ENCODE measurements around the gene EIF4EBP3.

Gene EIF4EBP3

GRCh38 chr5:140557136-140557805, 9.8 kb downstream of the EIF4EBP3 start, which contains the start of gene SRA1:
Gene SRA1, minus strand, starts transcription at chr5:140557473. Its CDS starts 21 bp downstream, at chr5:140557452.
- peak; percentile 87 for DNase-seq (ENCODE audit: low read depth)

GRCh38 chr5:140557965-140558364, 10.5 kb downstream of the EIF4EBP3 start:
- DNase-seq (ENCODE audit: low read depth) = no peak

- no peak for DNase-seq (ENCODE audit: low read depth)
Measured at GRCh38 chr5:140558542-140558941, 11.1 kb downstream of the EIF4EBP3 start.

- DNase-seq (ENCODE audit: low read depth) = no peak
Measured at GRCh38 chr5:140560227-140560626, 12.8 kb downstream of the EIF4EBP3 start.

- DNase-seq (ENCODE audit: low read depth) = no peak
Measured at GRCh38 chr5:140561753-140562523, 14.5 kb downstream of the EIF4EBP3 start.

GRCh38 chr5:140563596-140563995, 16.1 kb downstream of the EIF4EBP3 start:
- DNase-seq (ENCODE audit: low read depth) = no peak

GRCh38 chr5:140564196-140565023, 16.9 kb downstream of the EIF4EBP3 start, which contains the start of the genes APBB3 and SLC35A4:
Gene APBB3, minus strand, starts transcription at chr5:140564598. Its CDS starts 353 bp downstream, at chr5:140564245.
Gene SLC35A4, plus strand, starts transcription at chr5:140564828. Its CDS starts 2,342 bp downstream, at chr5:140567170.
- peak; percentile 89 for DNase-seq (ENCODE audit: low read depth)

GRCh38 chr5:140565024-140565779, 17.7 kb downstream of the EIF4EBP3 start:
- no peak for DNase-seq (ENCODE audit: low read depth)

GRCh38 chr5:140565780-140566095, 18.3 kb downstream of the EIF4EBP3 start:
- no peak for DNase-seq (ENCODE audit: low read depth)

GRCh38 chr5:140566665-140567064, 19.2 kb downstream of the EIF4EBP3 start:
- DNase-seq (ENCODE audit: low read depth) = no peak

- no peak for DNase-seq (ENCODE audit: low read depth)
Measured at GRCh38 chr5:140567136-140567818, 19.8 kb downstream of the EIF4EBP3 start.

- no peak for DNase-seq (ENCODE audit: low read depth)
Measured at GRCh38 chr5:140567871-140568270, 20.4 kb downstream of the EIF4EBP3 start.

- DNase-seq (ENCODE audit: low read depth) = no peak
Measured at GRCh38 chr5:140568443-140569063, 21.1 kb downstream of the EIF4EBP3 start.

GRCh38 chr5:140569197-140569596, 21.7 kb downstream of the EIF4EBP3 start:
- no peak for DNase-seq (ENCODE audit: low read depth)

GRCh38 chr5:140570058-140570457, 22.6 kb downstream of the EIF4EBP3 start:
- no peak for DNase-seq (ENCODE audit: low read depth)

- DNase-seq (ENCODE audit: low read depth) = no peak
Measured at GRCh38 chr5:140570488-140570887, 23.0 kb downstream of the EIF4EBP3 start.

- DNase-seq (ENCODE audit: low read depth) = no peak
Measured at GRCh38 chr5:140571105-140571504, 23.6 kb downstream of the EIF4EBP3 start.

- no peak for DNase-seq (ENCODE audit: low read depth)
Measured at GRCh38 chr5:140573683-140574082, 26.2 kb downstream of the EIF4EBP3 start.

- DNase-seq (ENCODE audit: low read depth) = no peak
Measured at GRCh38 chr5:140574165-140574564, 26.7 kb downstream of the EIF4EBP3 start.

- no peak for DNase-seq (ENCODE audit: low read depth)
Measured at GRCh38 chr5:140575309-140575708, 27.8 kb downstream of the EIF4EBP3 start.

- no peak for DNase-seq (ENCODE audit: low read depth)
Measured at GRCh38 chr5:140576776-140577201, 29.3 kb downstream of the EIF4EBP3 start.

Measured in activated T-cell treated with anti-CD3 and anti-CD28 coated beads for 48 hours (primary cell).